Measurements from ENCODE around the gene COMMD1. TPM values are rescaled to one million over a fixed set of nuclear protein-coding genes. Genes with fewer than 3 reads are reported as not detected.

The COMMD1 gene
- total RNA-seq, 2 experiments from 2014 or later: 11.5 to 13.2 TPM

- Mint-ChIP-seq H3K4me1 (ENCODE audit: low read depth) (peaks cover 14% of the 10 kb centered on the region), H3K27ac (no peak overlapping the region), H3K4me3 (no peak overlapping the region), H3K27me3 (no peaks in the 10 kb centered on the region), H3K9me3 (peaks cover 8% of the 10 kb centered on the region), H3K36me3 (ENCODE audit: low read depth) (peaks cover 21% of the 10 kb centered on the region)
- no peaks in the 10 kb centered on the region for H3K4me1 ChIP-seq (ENCODE audit: insufficient read depth, low read length)
- H3K27ac ChIP-seq (ENCODE audit: low read depth in 1 of 2, low read length in 2 of 2): no peak overlapping the region
- no peaks in the 10 kb centered on the region for H3K36me3 ChIP-seq (ENCODE audit: insufficient read depth, low read length)
- TF ChIP-seq CTCF (IDR thresholded peaks at IDR 0.05): no peak
- POLR2A ChIA-PET: no interaction called here
- no peak overlapping the region for H3K4me3 ChIP-seq (ENCODE audit: low read length)
- H3K9me3 ChIP-seq (ENCODE audit: control insufficient read depth in 1 of 2, insufficient read depth in 1 of 2, low read length in 2 of 2): no peaks in the 10 kb centered on the region
- no peak for ATAC-seq (ENCODE audit: poor library complexity)
- CTCF ChIA-PET: no interaction called here
- intact Hi-C loops (cut with DNase I, micrococcal nuclease): no loop called here
- no peak for DNase-seq
- H3K27me3 ChIP-seq (ENCODE audit: control insufficient read depth in 1 of 2, insufficient read depth in 2 of 2, low read length in 2 of 2): no peaks in the 10 kb centered on the region
Observed at GRCh38 chr2:62056341-62056740, 150.9 kb downstream of the COMMD1 start.

GRCh38 chr2:62065243-62065642 lies 159.8 kb downstream of the COMMD1 start:
- ATAC-seq (ENCODE audit: poor library complexity) (no peak), DNase-seq (no peak)
- H3K4me1 ChIP-seq (ENCODE audit: insufficient read depth, low read length): no peaks in the 10 kb centered on the region
- H3K36me3 Mint-ChIP-seq (ENCODE audit: low read depth): peaks cover 46% of the 10 kb centered on the region
- H3K36me3 ChIP-seq (ENCODE audit: insufficient read depth, low read length): no peaks in the 10 kb centered on the region
- H3K4me3 Mint-ChIP-seq: no peak overlapping the region
- intact Hi-C loops (cut with DNase I, micrococcal nuclease): no loop called here
- CTCF ChIA-PET: no interaction called here
- H3K27me3 ChIP-seq (ENCODE audit: control insufficient read depth in 1 of 2, insufficient read depth in 2 of 2, low read length in 2 of 2): no peaks in the 10 kb centered on the region
- H3K9me3 ChIP-seq (ENCODE audit: control insufficient read depth in 1 of 2, insufficient read depth in 1 of 2, low read length in 2 of 2): no peaks in the 10 kb centered on the region
- H3K27ac Mint-ChIP-seq: no peak overlapping the region
- TF ChIP-seq CTCF (IDR thresholded peaks at IDR 0.05): no peak
- no peak overlapping the region for H3K4me3 ChIP-seq (ENCODE audit: low read length)
- no peaks in the 10 kb centered on the region for H3K4me1 Mint-ChIP-seq (ENCODE audit: low read depth)
- H3K27me3 Mint-ChIP-seq: no peaks in the 10 kb centered on the region
- H3K27ac ChIP-seq (ENCODE audit: low read depth in 1 of 2, low read length in 2 of 2): no peak overlapping the region
- peaks cover 4% of the 10 kb centered on the region for H3K9me3 Mint-ChIP-seq
- POLR2A ChIA-PET: no interaction called here

GRCh38 chr2:62071126-62071598 lies 165.7 kb downstream of the COMMD1 start:
- Histone ChIP-seq H3K9me3 (ENCODE audit: control insufficient read depth in 1 of 2, insufficient read depth in 1 of 2, low read length in 2 of 2) (peaks cover 0 to 7% of the 10 kb centered on the region in 2 experiments), H3K4me3 (ENCODE audit: low read length) (no peak overlapping the region), H3K4me1 (ENCODE audit: insufficient read depth, low read length) (no peaks in the 10 kb centered on the region), H3K27ac (ENCODE audit: low read depth in 1 of 2, low read length in 2 of 2) (no peak overlapping the region), H3K36me3 (ENCODE audit: insufficient read depth, low read length) (no peaks in the 10 kb centered on the region), H3K27me3 (ENCODE audit: control insufficient read depth in 1 of 2, insufficient read depth in 2 of 2, low read length in 2 of 2) (no peaks in the 10 kb centered on the region)
- no peak for DNase-seq
- no peak overlapping the region for H3K4me3 Mint-ChIP-seq
- H3K36me3 Mint-ChIP-seq (ENCODE audit: low read depth): peaks cover 56% of the 10 kb centered on the region
- peaks cover 4% of the 10 kb centered on the region for H3K9me3 Mint-ChIP-seq
- TF ChIP-seq CTCF (IDR thresholded peaks at IDR 0.05): no peak
- H3K27me3 Mint-ChIP-seq: no peaks in the 10 kb centered on the region
- intact Hi-C loops (cut with DNase I, micrococcal nuclease): no loop called here
- POLR2A ChIA-PET: no interaction called here
- H3K4me1 Mint-ChIP-seq (ENCODE audit: low read depth): no peaks in the 10 kb centered on the region
- CTCF ChIA-PET: no interaction called here
- ATAC-seq (ENCODE audit: poor library complexity): no peak
- H3K27ac Mint-ChIP-seq: no peak overlapping the region
